ENCODE measurements around the gene KCNK15. TPM values are rescaled to one million over a fixed set of nuclear protein-coding genes. Genes with fewer than 3 reads are reported as not detected.

Gene KCNK15
- total and polyA plus RNA-seq, 9 of the 15 experiments (the other 6 are each of a cell fraction or from before 2014, with no cell fraction given) = 0.03 to 0.30 (median 0.17) TPM; not detected in 5

DNA sequence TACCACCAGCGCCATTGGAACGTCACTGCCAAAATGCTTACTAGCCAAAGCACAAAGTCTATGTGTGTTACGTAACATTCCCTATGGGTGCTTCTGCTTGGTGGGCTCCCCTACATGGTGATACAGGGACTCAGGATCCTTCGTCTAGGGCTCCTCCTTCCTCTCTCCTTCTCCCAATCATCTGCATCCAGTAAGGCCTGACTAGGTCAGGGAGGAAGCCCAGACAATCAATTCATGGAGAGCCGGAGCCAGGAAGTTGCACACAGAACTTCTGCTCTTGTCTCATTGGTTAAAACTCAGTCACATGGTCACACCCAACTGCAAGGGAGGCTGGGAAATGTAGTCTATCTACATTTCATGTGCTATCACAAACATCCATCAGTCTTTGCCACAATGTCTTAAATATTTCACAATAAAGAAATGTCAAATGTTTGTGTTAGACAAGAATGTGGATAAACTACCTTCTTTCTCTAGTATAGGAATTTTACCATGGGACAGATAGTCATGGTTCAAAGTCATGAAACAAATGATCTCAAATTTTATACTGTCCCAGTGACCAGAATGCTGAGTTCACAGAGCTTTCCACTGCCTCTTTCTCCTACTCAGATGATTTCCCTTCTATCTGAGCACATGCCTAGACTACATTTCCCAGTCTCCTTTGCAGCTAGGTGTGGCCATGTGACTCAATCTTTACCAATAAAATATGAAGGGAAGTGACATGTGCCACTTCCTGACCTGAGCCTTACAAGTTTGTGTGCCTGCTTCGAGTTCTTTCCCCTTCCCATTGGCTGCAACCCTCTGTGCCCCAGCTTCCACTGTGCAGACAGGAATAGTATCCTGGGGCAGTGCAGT lies 9.3 kb upstream of the KCNK15 start (continued):
- TF ChIP-seq MAZ (CRISPR knock-in tag; conservative IDR thresholded peaks at IDR 0.05 in 1 of 2, IDR thresholded peaks at IDR 0.05 in 1 of 2) (no peak), ELF2 (CRISPR knock-in tag; IDR thresholded peaks at IDR 0.05) (no peak), E4F1 (CRISPR knock-in tag; IDR thresholded peaks at IDR 0.05; ENCODE audit: borderline replicate concordance) (no peak), CBFA2T2 (conservative IDR thresholded peaks at IDR 0.05) (peak; percentile 38; the same call in 1 of the 2 replicates), GABPB2 (CRISPR knock-in tag; conservative IDR thresholded peaks at IDR 0.05) (no peak), NR2C1 (IDR thresholded peaks at IDR 0.05) (no peak), NR2C1 (tag; IDR thresholded peaks at IDR 0.05) (peak; percentile 31; the same call in 1 of the 2 replicates), ZNF655 (CRISPR knock-in tag; IDR thresholded peaks at IDR 0.05) (no peak), TGIF2 (CRISPR knock-in tag; IDR thresholded peaks at IDR 0.05) (no peak), ZBTB11 (CRISPR knock-in tag; IDR thresholded peaks at IDR 0.05) (peak in 1 of 3 experiments; percentile 91; a peak in 2 of 6 replicates), RFX5 (IDR thresholded peaks at IDR 0.05; ENCODE audit: low read depth, low read length) (no peak), GTF3C2 (IDR thresholded peaks at IDR 0.05; ENCODE audit: borderline replicate concordance, extremely low read depth, insufficient read length) (no peak)
- TF ChIP-seq, protein P1, sequence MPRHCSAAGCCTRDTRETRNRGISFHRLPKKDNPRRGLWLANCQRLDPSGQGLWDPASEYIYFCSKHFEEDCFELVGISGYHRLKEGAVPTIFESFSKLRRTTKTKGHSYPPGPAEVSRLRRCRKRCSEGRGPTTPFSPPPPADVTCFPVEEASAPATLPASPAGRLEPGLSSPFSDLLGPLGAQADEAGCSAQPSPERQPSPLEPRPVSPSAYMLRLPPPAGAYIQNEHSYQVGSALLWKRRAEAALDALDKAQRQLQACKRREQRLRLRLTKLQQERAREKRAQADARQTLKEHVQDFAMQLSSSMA (CRISPR knock-in tag; IDR thresholded peaks at IDR 0.05) = no peak
